GM12864 (cell line): ENCODE results near the gene OR14A2.
"Not testable (repeated sequence)": the region's sequence is repeated elsewhere in the genome, so short reads cannot be mapped to it uniquely, and the experiment has no call there.

ENCODE experiments used
- DNase-seq: peaks from one replicate; pipeline ENCODE4 v3.0.0-alpha.2; 2011; ENCODE audit warnings: low read depth
- H3K4me3 ChIP-seq: 2 replicates; pipeline ENCODE4 v1.5.1; 2011; ENCODE audit warnings: mild to moderate bottlenecking, low read depth, low read length, control low read depth
- TF ChIP-seq, protein P1 (sequence below): IDR thresholded peaks from 2 replicates; pipeline ENCODE4 v1.5.1; 2011; ENCODE audit warnings: low read depth, mild to moderate bottlenecking, moderate library complexity, low read length, control low read depth, inconsistent platforms; ENCODE audit errors: missing control alignments

Gene OR14A2

DNA sequence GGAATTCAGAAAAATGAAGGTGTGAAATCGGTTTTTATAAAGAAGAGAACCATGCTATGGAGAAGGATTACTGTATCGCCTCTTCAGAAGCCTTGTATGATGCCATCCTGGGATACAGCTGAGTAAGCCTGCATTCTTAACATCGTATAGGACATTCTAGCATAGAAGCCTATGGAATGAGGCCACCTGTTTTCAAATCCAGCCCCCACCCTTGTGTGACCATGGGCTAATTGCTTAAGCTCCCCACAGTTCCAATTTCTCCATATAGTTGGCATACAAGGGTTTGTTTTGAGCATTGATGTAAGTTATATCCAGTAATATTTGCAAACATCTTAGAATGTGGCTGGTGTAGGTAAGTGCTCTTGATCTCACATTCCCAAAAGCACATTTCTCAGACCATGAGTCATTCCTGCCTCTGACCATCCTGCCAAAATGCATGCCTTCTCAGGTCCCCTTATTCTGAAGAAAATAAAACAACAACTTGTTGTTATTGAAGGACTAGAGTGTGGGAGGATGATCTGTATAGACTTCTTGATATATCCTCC is 1.5 kb downstream of the OR14A2 start:
- H3K4me3 ChIP-seq, result no peak overlapping the region
- TF ChIP-seq, protein P1, sequence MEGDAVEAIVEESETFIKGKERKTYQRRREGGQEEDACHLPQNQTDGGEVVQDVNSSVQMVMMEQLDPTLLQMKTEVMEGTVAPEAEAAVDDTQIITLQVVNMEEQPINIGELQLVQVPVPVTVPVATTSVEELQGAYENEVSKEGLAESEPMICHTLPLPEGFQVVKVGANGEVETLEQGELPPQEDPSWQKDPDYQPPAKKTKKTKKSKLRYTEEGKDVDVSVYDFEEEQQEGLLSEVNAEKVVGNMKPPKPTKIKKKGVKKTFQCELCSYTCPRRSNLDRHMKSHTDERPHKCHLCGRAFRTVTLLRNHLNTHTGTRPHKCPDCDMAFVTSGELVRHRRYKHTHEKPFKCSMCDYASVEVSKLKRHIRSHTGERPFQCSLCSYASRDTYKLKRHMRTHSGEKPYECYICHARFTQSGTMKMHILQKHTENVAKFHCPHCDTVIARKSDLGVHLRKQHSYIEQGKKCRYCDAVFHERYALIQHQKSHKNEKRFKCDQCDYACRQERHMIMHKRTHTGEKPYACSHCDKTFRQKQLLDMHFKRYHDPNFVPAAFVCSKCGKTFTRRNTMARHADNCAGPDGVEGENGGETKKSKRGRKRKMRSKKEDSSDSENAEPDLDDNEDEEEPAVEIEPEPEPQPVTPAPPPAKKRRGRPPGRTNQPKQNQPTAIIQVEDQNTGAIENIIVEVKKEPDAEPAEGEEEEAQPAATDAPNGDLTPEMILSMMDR, result no peak
- no peak for DNase-seq

- H3K4me3 ChIP-seq, DNase-seq: not testable (repeated sequence)
Measured at GRCh38 chr1:247742215-247742760, 5.7 kb downstream of the OR14A2 start.

DNA sequence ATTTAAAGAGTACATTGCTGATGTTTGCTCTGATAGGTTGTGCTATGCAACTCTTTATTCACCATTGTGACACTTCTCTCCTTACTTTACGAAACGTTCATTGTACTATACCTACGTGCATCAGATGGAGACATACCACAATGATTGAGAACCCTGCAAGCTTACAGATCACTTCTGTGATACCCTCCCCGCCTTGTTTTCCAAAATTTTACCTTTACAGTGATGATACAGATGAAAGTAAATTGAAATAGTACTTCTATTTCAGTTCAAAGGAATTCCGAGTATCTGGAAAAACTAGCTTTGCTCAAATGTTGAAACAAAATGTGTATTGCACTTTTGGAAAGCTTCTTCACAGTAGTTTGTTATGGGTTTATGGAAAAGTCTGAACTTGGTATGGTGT is 6.2 kb downstream of the OR14A2 start:
- TF ChIP-seq, protein P1, result no peak
- no peak overlapping the region for H3K4me3 ChIP-seq
- no peak for DNase-seq

DNA sequence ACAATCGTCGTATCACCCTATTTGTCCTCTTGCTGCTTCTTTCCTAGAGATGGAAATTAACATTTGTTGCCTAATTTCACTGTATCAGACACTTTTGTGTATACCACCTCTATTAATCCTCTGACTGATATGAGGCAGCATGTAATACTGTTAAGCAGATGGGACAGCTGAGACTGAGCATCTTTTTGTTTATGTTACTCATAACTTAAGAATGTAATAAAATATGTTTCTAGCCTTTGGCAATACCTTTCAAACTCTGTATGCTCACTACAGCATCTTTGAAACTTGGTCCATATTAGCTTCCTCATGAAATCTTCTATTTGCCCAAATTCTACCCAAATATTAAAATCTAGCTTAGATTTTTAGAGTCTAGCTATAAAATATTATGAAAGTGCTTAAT is 7.2 kb downstream of the OR14A2 start:
- H3K4me3 ChIP-seq, result no peak overlapping the region
- DNase-seq, result no peak
- TF ChIP-seq, protein P1, result no peak

- DNase-seq, result no peak
- no peak within 1 kb of the TSS for H3K4me3 ChIP-seq
- TF ChIP-seq, protein P1, result no peak
Measured at GRCh38 chr1:247738315-247738714, 9.6 kb downstream of the OR14A2 start, which contains the start of gene OR14K1. Gene OR14K1, plus strand, starts transcription at chr1:247738615. Its CDS starts 0 bp downstream, at chr1:247738615.

DNA sequence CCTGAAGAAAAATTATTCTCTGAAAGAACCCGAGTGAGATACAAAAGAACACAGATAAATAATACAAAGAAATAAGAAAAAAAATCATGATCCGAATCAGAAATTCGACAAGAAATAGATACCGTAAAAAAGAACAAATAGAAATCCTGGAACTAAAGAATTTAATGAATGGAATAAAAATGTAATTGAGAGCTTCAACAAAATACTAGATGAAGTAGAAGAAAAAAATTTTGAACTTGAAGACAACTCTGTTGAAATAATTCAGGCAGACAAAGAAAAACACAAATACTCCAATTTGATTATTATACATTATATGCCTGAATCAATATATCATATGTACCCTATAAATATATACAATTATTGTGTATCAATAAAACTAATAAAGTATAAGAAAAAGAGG is 26.7 kb downstream of the OR14A2 start:
- H3K4me3 ChIP-seq, result no peak overlapping the region
- TF ChIP-seq, protein P1, result no peak

DNA sequence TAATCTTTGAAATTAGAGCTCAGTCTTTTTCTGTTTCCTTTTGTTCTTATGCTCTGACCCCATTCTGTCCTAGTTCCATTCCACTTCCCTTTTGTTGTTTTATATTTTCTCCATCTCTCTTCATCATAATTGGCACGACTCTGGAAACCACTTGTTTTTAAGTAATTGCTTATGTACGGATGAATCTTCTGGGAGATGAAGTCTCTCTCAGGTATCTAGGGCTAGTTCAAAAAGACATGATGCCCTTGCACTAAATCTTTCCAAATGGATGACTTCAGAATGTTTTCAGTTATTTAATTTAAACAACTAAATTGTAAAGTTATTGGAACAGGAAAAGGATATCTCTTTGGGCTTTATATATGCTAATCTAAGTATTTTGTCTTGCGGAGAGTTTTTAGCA is 31.4 kb downstream of the OR14A2 start, which contains the start of gene OR6F1:
TSS of gene OR6F1 (minus strand) at position 101 of the 400 bp plus-strand sequence. CDS start 3,891 bp downstream, outside the sequence.
- no peak for DNase-seq
- TF ChIP-seq, protein P1, result no peak
- no peak within 1 kb of the TSS for H3K4me3 ChIP-seq

More for the DNA sequence above, 26.7 kb downstream of the OR14A2 start:
- no peak for DNase-seq
